Measurements from ENCODE around the gene ZDHHC19.

DNA sequence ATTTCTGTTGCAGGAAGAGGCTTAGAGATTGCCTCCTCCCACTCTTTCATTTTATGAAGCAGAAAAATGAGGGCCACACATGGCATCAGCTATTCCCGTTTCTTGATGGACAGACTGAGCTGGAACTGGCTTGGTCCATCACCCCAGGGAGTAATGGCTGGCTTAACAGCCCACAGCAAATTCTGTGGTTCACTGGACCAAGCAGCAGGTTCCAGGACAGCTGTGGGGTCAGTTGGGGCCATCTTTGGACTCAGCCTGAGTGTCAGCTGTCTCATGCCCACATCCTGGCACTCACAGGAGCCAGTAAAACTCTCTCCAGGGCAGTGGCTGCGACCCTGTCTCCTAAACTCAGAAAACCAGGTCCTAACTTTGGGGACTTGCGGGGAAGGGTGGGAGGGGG, 36.5 kb downstream of the ZDHHC19 start:
- TF ChIP-seq CTCF (IDR thresholded peaks at IDR 0.05) (no peak), POLR2A (IDR thresholded peaks at IDR 0.05) (no peak)

Measured in body of pancreas (tissue), 4 donors.